ENCODE results near the gene SAPCD2. TPM values are rescaled to one million over a fixed set of nuclear protein-coding genes. Genes with fewer than 3 reads are reported as not detected.

Gene SAPCD2
- total RNA-seq, 4 donors from 2014 or later = 8.2 to 13.6 (median 13.3) TPM

DNA sequence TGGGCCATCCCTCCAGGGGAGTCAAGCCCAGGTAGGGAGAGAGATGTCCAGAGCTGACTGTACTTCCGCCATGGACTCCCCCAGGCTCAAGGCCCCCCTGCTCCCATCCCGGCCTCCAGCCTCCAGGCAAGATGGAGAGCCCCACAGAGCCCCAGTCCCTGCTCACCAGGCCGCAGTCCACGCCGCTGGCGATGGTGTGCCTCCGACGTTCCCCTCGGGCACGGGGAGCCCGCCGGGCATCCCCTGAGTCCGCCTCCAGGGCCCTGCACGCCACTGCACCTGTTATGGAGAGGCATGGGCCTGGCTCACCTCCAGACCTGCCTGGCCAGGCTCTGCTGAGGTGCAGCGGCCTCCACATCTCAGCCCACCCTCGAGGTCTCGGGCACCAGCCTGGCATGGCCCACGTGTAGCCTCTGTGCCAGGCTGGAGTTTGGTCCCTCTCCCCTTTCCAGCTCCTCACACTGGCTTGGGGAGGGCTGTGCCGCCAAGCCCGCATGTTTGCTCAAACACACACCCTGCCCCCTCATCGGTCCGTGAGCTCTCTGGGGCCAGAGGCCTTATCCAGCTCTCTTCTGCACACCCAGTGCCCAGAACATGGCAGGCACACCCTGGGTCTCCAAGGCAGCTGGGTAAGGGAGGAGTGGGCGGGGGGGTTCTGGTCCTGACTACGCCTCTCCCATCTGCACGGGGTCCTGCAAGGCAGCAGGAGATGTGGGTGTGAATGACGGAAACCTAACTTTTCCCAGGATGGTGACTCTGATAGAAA, 4.1 kb downstream of the SAPCD2 start:
- Histone ChIP-seq H3K36me3 (no peaks in the 10 kb centered on the region), H3K27me3 (peaks cover 18% of the 10 kb centered on the region), H3K27ac (no peak overlapping the region), H3K4me3 (no peak overlapping the region), H3K9me3 (no peaks in the 10 kb centered on the region), H3K4me1 (peaks cover 72% of the 10 kb centered on the region)
- 94% methylated on average over 21 of the region's 26 CpGs for WGBS
- no peak for DNase-seq (ENCODE audit: low spot score in 2 of 2)
- TF ChIP-seq POLR2AphosphoS5 (IDR thresholded peaks at IDR 0.05) = no peak
- no peak for TF ChIP-seq POLR2A (IDR thresholded peaks at IDR 0.05)
- TF ChIP-seq CTCF (IDR thresholded peaks at IDR 0.05) = no peak
- TF ChIP-seq EP300 (IDR thresholded peaks at IDR 0.05) = no peak

- DNase-seq (ENCODE audit: low spot score in 2 of 2) = no peak
- 90% methylated on average over 15 of the region's 23 CpGs for WGBS
Measured at GRCh38 chr9:137065336-137065967, 4.9 kb downstream of the SAPCD2 start.

GRCh38 chr9:137064880-137065164, 5.5 kb downstream of the SAPCD2 start:
- Histone ChIP-seq H3K27ac (no peak overlapping the region), H3K27me3 (peaks cover 15% of the 10 kb centered on the region), H3K4me3 (no peak overlapping the region), H3K36me3 (no peaks in the 10 kb centered on the region), H3K4me1 (peaks cover 59% of the 10 kb centered on the region), H3K9me3 (no peaks in the 10 kb centered on the region)
- 53% methylated on average over 4 of the region's 12 CpGs for WGBS
- TF ChIP-seq POLR2A (IDR thresholded peaks at IDR 0.05) (no peak), EP300 (IDR thresholded peaks at IDR 0.05) (no peak), POLR2AphosphoS5 (IDR thresholded peaks at IDR 0.05) (no peak), CTCF (IDR thresholded peaks at IDR 0.05) (no peak)
- DNase-seq (ENCODE audit: low spot score in 2 of 2) = no peak

More at GRCh38 chr9:137065336-137065967, 4.9 kb downstream of the SAPCD2 start:
- Histone ChIP-seq H3K27ac (no peak overlapping the region), H3K4me3 (no peak overlapping the region), H3K36me3 (no peaks in the 10 kb centered on the region), H3K27me3 (peaks cover 18% of the 10 kb centered on the region), H3K9me3 (no peaks in the 10 kb centered on the region), H3K4me1 (peaks cover 64% of the 10 kb centered on the region)
- TF ChIP-seq CTCF (IDR thresholded peaks at IDR 0.05) = no peak
- TF ChIP-seq EP300 (IDR thresholded peaks at IDR 0.05) = no peak
- TF ChIP-seq POLR2A (IDR thresholded peaks at IDR 0.05) = no peak
- TF ChIP-seq POLR2AphosphoS5 (IDR thresholded peaks at IDR 0.05) = no peak

DNA sequence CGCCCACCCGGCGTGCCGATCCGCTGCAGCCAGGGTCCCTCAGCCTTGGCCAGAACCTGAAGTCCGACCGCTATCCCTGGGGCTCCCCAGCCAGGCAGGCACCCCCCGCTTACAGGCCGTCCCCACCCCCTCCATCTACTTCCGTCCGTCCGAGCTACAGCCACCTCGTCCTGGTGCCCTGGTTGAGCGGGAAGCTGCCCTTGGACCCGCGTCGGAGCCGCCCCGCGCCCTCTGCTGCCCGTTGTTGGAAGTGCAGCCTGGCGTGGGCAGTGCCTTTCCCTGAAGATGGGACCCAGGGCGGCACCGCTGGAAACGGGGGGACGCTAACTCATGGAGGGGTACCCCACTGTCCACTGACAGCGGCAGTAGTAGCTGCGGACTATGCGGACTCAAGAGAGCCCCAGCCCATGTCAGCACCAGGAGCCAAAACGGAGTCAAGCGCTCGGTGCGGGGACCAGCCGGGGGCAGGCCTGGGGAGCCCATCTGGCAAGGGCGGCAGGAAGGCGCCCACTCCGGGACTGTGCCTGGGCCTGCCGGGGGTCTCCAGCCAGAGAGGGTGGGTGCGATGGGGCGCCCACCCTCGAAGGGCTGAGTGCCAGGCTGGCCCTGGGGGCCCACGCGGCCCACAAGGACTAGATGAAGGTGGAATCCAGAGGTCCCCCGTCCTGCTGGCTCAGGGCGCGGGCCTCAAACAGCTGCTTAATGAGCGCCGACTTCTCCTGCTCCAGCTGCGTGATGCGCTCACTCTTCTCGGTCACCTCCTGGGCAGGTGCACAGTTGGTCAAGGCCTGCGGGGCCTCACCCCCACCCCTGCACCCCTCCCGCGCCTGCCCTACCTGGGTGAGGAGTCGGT, 6.1 kb downstream of the SAPCD2 start:
- DNase-seq (ENCODE audit: low spot score in 2 of 2) = no peak
- Histone ChIP-seq H3K27me3 (peaks cover 9% of the 10 kb centered on the region), H3K4me3 (no peak overlapping the region), H3K36me3 (no peaks in the 10 kb centered on the region), H3K9me3 (no peaks in the 10 kb centered on the region), H3K27ac (no peak overlapping the region), H3K4me1 (peaks cover 54% of the 10 kb centered on the region)
- TF ChIP-seq POLR2A (IDR thresholded peaks at IDR 0.05) (no peak), CTCF (IDR thresholded peaks at IDR 0.05) (peak; percentile 84 to 99)
- no CpG with 5 or more reads among the region's 55 CpGs for WGBS

All from suprapubic skin (tissue), 4 donors.